Measurements from ENCODE around the gene RSPRY1.

RSPRY1 gene

GRCh38 chr16:57185945-57186871, at the start of gene RSPRY1, which contains the start of gene PSME3IP1:
Gene RSPRY1 (plus strand): TSS chr16:57186329. CDS start chr16:57204659, 18,330 bp downstream.
Gene PSME3IP1 (minus strand): TSS chr16:57186039. CDS start chr16:57173854, 12,185 bp downstream.
- peak; percentile 100 for DNase-seq (ENCODE audit: low spot score)

DNA sequence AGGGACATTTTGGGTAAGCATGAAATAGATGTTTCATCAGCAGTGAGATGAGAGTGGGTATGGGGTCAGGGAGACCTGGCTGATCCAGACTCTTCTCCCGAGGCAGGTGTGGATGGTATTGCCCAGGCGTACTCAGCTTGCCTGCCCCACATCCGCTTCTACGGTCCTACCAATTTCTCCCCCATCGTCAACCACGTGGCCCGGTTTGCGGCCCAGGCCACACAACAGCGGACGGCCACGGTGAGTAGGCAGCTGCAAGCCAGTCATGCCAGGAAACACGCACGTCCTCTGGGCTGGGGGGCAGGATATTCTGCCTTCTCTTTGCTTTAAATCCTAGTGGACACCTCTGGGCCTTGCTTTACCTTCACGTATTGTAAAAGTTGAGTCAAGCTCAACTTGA, 49.1 kb upstream of the RSPRY1 start:
- no peak for DNase-seq (ENCODE audit: low spot score)

- no peak for DNase-seq (ENCODE audit: low spot score)
These were observed 48.4 kb upstream of the RSPRY1 start for GRCh38 chr16:57137566-57138273.

DNA sequence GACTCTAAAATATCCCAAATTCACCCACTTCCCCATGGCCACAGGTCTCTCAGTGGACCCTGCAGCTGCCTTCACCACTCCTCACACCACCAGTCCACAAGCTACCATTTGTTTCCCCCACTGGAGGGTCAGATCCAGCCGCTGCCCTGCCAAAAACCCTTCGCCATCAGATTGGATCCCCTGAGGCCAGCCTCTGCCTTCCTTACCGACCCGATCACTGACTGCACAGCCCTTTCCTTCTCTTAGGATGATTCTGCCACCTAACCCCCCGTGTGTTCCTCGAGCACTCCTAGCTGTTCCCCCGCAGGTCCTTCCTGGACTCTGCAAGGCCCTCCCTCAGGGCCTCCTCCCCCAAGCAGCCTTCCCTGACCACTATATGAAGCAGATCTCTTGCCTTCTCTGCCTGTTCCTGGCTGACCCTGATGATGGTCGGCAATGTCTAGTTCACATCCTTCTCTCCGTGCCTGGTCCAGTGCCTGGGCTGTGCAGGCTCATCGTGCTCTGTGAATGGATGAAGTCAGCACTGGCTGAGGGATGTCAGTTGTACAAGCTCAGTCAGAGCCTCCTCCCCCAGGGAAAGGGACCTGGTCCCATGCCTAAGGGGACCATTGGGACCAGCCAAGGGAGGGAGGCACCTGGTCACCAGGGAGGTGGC, 47.7 kb upstream of the RSPRY1 start:
- DNase-seq (ENCODE audit: low spot score) = no peak

DNA sequence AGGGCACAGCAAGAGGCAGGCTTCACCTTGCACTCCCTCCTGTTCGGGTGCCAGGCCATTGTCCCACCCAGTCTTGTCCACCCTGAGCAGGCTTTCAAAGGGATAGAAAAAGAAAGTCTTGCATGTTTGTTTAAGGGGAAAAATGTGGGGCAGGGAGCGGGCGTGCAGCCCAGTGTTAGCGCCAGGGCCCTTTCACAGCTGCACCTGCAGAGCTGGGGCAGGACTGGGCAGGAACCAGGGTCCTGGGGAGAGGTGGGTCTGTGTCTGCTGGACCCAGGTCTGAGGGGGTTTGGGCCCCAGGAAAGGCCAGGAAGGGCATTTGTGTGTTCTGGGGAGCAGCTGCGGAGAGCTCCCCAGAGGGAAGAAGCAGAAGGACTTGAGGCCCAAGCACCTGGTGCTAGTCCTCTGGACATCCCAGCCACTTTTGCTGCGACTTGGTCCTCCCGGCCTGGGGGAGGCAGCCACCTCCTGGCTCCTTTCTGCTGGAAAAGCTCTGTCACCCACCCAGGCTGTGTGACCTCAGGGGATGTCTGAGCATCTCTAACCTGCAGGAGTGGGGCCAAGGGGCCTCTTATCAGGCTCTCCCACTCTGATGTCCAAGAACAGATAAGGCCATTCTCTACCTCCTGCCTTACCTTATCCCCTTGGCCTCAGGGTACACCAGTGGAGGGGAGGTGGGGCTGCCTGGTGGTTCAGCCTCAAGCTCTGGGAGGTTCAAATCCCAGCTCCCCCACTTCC, 45.0 kb upstream of the RSPRY1 start:
- no peak for DNase-seq (ENCODE audit: low spot score)

GRCh38 chr16:57141822-57142631, 44.1 kb upstream of the RSPRY1 start:
- DNase-seq (ENCODE audit: low spot score) = no peak

- no peak for DNase-seq (ENCODE audit: low spot score)
These were observed 42.8 kb upstream of the RSPRY1 start for GRCh38 chr16:57143149-57143921.

DNA sequence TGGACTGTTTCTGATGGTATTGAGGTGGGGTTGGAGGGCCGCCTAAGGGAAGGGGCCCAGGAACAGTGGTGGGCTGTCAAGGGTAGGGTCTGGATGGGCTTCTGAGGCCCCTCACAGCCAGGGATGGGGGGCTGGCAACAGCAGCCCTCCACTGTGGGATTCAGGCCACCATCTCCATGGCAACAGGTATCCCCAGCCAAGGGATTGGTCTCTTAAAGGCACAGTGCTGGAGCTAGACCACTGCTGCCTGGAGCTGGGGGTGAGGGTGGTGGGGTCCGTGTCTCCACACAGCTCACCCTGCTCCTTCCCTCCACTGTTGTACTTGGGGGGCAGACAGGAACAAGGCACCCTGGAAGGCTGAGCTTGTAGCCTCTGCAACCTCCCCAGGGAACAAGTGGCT, 42.1 kb upstream of the RSPRY1 start:
- no peak for DNase-seq (ENCODE audit: low spot score)

GRCh38 chr16:57145046-57146021, 40.8 kb upstream of the RSPRY1 start:
- DNase-seq (ENCODE audit: low spot score) = no peak

DNA sequence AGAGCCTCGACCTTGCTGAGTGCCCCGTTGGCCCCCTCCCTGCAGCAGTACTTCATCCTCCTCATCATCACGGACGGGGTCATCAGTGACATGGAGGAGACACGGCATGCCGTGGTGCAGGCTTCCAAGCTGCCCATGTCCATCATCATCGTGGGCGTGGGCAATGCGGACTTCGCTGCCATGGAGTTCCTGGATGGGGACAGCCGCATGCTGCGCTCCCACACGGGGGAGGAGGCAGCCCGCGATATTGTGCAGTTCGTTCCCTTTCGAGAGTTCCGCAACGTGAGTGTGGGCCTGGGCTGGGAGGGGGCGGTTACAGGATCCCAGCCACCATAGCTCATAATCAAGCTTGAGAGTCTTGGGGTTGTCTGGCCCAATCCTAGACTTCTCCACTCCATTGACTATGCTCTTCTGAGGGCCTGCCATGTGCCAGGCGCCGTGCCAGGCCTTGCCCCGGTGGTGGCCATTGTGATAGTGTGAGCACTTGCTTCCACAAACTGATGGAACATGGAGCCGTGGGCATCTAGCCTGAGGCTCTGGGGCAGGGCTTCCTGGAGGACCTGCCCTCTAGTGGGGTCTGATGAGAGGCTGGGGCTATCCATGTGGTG, 40.0 kb upstream of the RSPRY1 start:
- DNase-seq (ENCODE audit: low spot score) = no peak

- DNase-seq (ENCODE audit: low spot score) = no peak
These were observed 39.4 kb upstream of the RSPRY1 start for GRCh38 chr16:57146735-57147134.

DNA sequence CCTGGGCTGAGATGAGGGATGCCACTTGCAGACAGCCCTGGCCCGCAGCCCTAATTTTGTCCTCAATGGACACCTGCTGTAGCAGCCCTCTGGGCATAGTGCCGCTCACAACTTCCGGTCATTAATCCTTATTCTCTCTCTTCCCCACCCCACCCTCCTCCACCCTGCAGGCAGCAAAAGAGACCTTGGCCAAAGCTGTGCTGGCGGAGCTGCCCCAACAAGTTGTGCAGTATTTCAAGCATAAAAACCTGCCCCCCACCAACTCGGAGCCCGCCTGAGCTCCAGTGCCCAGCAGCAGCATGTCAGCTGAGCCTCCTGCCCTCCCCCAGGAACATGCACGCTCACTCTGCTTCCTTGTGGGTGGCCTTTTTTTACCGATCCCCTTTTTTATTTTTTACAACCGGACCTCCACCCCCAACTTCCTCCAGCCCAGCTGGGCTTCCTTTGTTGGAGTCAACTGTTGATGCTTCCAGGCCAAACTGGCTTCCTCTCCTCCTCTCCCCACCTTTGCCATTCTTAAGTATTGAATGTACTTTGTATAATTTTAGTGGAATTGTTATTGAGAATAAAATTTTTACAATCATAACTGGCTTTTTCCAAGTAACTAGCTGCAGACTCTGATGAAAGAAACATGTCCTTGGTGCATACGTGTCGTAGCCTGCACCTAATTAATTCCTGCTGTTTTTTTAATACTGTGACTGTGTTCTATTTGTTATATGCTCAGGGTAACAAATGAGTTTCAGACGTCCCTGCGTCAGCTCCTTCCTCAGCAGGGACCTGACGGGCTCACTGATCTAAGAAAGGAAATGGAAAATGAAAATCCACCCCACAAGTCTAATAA, 38.5 kb upstream of the RSPRY1 start:
- no peak for DNase-seq (ENCODE audit: low spot score)

DNA sequence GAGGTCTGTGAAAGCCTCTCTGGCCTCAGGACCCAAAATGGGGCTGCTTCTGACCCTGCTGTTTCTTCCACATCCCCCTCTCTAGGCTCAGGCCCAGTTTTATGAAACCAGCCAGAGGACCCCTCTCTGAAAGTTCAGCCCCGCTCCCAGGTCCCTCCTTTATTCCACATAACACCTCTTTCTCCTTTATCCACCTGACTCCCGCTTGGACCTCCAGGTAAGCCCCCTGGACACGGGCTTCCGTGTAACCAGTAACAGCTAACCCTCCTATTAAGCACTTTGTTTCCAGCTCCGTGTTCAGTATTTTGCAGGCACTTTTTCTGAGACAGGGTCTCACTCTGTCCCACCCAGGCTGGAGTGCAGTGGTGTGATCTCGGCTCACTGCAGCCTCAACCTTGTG, 37.6 kb upstream of the RSPRY1 start:
- DNase-seq (ENCODE audit: low spot score) = no peak

DNA sequence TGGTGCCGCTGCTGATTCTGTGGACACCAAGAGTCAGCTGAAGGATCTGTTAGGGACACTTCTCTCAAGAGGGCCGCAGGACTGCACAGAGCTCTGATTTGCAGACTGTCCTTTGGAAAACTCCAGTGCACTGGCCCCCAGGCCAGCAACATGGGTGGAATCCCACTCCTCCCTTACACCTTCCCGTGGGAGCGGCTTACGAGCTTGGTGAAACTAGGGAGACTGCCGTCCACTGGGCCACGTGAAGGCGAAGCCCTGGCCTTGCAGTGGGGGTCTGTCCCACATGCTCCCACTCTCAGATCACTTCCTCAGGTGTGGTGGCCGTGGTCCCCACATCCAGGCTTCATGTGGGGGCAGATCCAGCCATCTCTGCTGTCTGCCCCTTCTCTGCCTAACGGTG, 36.7 kb upstream of the RSPRY1 start:
- no peak for DNase-seq (ENCODE audit: low spot score)

DNA sequence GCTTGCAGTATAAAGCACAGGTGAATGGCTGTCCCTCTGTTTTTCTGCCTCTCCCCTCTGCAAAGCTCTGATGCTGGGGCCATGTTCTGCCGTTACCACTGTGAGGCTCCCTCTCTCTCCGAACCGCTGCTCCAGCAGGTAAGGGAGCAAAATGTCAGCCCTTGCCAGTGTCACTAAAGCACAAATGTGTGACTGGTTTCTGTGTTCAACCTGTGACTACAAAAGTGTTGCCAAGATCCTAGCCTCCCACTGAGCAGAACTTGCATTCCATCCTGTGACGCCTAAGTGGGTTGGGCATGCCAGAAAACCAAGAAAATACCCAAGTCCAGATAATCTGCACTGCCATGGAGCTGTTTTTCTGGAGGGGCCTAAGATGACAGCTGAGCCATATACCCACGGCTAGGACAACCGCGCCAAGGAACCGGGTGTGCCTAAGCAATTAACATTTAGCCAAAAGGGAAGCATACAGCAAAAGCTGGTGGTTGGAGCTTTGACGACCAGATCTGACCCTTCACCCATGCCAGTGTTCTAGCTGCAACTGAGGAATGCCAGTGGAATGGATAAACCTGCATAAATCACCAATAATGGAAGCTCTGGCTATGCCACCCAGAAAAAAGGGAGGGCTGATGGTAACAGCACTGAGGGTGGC, 35.3 kb upstream of the RSPRY1 start:
- no peak for DNase-seq (ENCODE audit: low spot score)

- no peak for DNase-seq (ENCODE audit: low spot score)
These were observed 34.8 kb upstream of the RSPRY1 start for GRCh38 chr16:57151369-57151768.

Measured in hematopoietic multipotent progenitor cell treated with erythropoietin and hydrocortisone succinate and interleukin-3 and kit ligand, for 15 days (in vitro differentiated cells).